ENCODE measurements around the gene INSIG1.

Gene INSIG1

DNA sequence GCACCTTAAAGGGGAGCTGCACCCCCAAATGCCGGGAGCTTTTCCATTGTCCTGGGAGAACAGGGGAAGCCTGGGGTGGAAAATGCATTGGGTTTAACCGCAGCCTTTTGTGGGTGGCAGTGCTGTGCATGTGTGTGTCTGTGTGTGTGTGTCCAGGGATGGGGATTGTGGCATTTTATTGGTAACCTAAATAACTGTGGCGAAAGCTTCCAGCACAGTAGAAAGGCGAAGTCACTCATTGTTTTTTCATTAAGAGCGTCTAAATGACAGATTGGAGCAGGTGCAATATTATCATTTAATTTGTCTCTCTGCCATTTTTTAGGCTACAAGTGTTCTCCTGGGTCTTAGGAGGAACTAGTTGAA lies 55.1 kb downstream of the INSIG1 start:
- DNase-seq: no peak

GRCh38 chr7:155353256-155353897 lies 55.7 kb downstream of the INSIG1 start:
- DNase-seq: no peak

- no peak for DNase-seq
Measured at GRCh38 chr7:155354371-155355048, 56.8 kb downstream of the INSIG1 start.

DNA sequence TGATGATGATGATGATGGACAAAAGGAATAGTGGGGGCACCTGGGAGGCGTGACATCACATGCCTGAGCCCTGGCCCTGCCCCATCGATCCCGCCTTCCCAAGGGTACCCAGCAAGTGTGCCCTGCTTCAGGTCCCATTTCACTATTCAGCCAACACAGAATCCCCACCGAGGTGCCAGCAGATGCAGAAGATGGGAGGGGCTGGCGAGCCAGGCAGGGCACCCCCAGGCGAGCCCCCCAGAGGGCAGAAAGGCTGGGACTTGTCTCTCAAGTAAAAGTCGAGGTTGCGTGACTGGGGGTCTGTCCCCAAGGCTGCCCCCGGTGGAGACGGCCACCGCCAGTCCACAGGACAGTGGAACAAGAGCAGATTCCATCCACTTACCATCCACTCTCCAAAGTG lies 57.5 kb downstream of the INSIG1 start:
- DNase-seq: no peak

GRCh38 chr7:155355745-155356144 lies 58.1 kb downstream of the INSIG1 start:
- DNase-seq: no peak

DNA sequence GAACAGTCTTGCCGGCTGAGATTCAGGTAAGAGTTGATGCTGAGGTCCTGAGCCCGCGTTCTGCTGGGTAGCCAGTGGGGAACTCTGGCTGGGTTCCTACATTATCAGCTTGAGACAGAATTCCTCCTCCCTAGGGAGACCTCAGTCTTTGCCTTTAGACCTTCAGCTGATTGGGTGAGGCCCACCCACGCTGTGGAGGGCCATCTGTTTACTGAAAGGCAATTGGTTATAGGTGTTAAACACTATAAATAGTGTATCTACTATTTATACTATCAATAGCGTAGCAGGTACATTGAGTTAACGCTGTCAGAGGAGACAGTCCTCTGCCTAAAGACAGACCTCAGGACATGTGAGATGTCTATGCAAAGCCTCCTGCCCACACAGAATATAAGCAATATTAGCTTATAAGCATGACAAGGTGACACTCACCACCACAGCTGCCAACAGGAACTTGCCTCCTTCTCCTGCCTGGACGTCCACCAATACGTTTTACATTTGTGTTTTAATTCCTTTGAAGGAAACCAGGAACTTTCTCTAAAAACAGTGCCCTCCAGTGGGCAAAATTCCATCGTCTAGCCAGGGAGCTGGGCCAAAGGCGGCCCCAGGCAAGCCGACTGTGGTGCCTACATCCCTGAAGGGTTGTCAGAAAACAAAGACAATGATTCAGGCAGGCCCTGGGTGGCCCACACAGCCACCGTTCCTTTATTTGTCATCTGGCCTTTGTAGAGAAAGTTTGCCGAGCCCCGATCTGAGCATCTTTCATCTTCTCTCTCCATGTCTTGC lies 58.8 kb downstream of the INSIG1 start:
- peak; percentile 17 for DNase-seq

DNA sequence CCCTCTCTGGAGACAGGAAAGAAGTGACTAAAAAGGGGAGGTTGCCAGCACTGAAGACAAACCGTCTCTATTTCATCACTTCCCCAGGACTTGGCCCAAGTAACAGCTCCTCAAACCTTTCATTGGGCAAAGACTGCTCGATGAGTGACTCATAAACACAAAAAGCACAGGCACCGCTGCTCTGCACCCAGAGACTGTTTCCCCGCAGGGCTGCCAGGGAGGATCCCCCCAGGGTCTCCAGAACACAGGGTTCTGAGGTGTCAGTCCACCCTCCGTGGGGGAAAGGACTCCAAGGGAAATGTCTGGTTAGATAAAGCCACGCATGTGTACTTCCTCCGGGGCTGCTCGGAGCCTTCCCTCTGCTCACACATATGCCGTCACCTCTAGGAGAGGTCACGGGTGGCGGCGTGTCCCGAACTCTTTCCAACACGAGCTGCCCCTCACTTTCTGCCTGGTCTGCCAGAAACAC lies 59.9 kb downstream of the INSIG1 start:
- no peak for DNase-seq

GRCh38 chr7:155358066-155358947 lies 60.6 kb downstream of the INSIG1 start:
- DNase-seq: no peak

- DNase-seq: no peak
Measured at GRCh38 chr7:155358948-155359712, 61.5 kb downstream of the INSIG1 start.

Measured in NCI-H1092 treated with DMSO at 0.1 percent for 48 hours (cell line).